ENCODE data around the gene CPNE4.

CPNE4 gene

DNA sequence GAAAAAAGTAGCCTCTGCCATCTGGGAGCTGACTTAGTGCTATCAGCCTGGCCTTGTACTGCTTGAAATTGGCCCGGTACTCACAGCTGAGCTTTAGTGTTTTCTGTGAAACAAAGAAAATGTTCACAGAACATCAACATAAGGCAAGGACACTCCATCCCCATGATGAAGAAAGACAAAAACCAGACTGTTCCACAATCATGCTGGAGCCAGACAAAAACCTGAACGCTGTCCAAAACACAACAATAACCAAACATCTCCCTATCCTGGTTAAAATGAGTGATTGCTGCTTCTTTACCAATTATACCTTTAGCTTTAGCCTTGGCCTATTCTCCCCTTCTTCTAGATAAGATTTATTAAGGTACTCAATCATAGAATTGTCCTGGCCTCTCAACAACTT lies 153.9 kb downstream of the CPNE4 start:
- DNase-seq (ENCODE audit: low read depth), result no peak

DNA sequence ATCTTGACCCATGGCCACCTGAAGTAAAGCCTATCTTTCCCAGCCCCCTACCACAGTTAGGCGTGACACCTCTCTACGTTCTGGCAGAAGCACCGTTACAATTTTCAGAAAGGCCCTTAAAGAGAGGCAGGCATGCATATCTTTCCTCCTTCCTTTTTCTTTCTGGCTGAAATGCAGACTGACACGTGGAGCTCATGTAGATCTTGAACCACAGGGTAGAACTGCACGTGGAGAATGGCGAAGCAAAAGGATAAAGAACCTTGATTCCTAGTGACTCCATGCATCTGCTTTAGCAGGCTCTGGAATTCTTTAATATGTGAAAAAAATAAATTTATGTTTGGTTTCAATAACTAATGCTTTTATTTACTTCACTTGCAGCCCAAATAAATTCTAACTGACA lies 166.6 kb downstream of the CPNE4 start:
- no peak for DNase-seq (ENCODE audit: low read depth)

DNA sequence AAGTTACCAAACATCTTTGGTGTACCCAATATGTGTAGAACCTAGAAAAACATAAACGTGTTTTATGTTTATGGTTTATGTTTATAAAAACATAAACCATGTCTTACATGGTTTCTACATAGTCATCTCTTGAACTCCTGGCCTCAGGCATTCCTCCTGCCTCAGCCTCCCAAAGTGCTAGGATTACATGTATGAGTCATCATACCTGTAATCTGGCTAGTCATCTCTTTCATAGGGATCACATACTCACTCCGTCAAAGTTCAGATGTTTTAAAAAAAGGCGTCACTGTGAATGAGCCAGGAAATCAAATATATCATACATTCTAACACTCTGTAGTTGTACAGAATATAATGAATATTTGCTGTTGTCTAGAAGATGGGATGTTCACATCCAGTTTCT lies 178.6 kb downstream of the CPNE4 start:
- no peak for DNase-seq (ENCODE audit: low read depth)

DNA sequence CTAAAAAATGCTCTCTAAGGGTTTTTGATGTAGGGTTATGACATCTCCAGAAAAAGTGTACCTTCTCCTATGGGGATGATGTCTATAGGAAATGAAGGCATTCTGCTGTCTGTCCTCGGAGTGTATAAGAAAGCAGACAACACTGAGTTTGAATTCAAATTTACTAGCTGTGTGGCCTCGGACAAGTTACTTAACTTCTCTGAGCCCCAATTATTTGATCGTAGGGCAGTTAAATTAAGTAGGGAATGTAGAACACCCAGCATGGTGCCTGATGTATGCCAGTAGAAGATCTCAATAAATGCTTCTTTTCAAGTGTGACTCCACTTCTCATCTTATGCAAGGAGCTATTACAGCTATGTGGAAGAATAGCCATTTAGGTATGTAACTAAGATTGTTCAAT lies 184.6 kb downstream of the CPNE4 start:
- DNase-seq (ENCODE audit: low read depth), result no peak

DNA sequence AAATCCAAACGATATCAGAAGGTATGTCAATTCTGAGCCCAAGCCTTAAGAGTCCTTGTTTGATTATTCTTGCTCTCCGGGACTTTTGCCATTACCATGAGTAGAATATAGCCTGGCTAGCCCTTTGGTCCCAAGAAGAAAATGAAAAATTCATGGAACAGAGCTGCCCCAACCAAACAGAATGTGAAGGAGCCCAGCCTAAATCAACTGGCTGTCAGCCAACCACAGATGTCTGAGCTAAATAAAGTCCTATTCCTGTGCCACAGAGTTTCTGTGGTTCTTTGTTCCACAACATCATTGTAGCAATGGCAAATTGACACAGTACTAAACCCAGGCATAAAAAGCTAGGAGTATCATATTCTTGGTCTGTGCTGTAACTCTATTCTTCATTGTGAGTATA lies 185.2 kb downstream of the CPNE4 start:
- no peak for DNase-seq (ENCODE audit: low read depth)

DNA sequence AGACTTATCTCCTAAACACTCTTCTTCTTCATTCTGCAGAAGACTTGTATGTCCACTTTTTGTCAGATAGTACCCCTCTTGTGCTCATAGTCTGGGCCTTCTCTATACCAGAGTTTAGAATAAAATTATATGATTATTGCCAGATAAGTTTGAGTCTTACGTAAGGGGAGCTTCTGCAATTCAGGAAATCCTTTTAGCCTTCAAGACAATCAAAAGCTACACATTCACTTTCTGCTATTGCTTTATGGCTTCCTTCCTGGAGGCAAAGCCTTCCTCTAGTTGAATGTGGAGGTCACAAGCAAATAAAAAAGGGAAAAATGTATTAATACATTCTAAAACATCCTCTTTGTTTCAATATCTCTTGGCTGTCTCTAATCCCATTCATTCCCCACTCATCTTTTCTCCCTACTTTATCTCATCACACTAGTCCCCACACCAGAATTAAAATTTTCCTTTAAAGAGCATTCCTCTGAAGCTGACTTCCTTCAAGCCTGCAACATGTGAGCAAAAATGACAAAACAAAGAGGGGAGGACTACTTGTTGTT lies 186.8 kb downstream of the CPNE4 start:
- DNase-seq (ENCODE audit: low read depth), result no peak

DNA sequence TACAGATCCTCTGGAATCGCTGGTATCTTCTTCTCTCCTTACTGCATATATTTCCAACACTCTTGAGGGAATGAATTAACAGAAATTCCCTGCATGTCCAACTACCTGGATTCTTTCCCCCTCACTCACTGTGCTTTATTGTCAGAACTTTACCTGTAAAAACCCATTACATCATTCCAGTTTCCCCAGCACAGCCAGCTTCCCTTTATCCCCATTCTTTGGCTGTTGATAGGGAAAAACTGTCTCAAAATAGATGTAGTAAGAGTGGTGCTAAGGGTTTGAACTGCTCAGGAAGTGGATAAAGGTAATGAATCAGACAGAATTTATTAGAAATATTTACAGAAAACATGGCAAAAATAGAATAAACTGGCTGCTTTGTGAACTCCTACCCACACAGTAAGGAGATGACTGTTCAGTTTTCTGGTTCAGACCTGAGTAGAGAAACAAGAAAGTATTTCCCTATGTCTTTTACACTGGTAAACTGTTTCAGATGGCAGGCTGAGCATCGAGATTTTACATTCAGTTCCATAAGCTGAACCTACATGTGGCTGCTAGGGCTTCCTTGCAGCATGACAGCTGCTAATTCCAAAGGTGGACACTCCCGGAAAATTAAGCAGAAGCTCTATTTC lies 188.4 kb downstream of the CPNE4 start:
- DNase-seq (ENCODE audit: low read depth), result no peak

DNA sequence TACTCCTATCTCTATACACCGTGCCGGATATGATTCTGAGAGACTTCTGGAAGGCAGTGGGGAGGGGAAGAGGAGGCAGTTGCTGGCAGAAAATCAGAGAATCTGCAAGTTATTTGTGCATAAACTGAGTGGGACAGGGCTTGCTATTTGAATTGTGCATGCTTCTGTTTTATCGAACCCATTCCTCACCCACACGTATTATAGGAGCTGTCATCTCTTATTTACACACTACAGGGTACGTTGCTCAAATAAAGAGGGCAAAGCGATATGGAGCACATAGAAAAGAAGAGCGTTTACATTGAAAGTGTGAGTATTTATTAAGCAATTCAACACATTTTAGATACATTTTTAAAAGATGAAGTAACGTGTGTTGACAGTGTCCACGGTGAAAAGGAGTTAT lies 191.6 kb downstream of the CPNE4 start:
- no peak for DNase-seq (ENCODE audit: low read depth)

DNA sequence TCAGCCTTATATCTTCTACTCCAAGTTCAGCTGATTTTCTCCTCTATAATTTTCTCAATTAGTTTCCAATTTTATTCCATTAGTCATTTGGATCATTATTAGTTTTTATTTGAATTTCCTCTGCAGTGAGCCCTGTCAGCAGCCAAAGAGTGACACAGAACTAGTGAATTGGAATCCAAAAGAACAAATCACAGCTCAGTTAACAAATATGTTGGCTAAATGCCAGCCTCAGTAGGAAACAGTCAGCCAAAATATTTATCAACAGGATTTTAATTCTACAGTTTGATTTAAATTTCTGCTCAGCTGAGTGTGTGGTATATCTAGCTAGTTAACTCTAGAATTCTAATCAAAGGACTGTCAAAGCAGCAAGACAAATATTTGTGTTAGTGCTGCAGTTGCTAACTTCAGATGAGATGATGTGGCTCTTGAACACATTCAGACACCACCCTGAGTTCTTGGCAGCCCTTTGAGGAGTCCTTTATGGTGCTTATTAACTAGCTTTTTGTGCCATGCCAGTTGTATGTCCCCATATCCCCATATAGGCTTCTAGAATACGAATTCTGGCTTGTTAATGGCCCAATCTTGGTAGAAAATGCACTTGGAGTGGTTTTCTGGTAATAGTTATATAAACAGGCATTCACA lies 194.5 kb downstream of the CPNE4 start:
- peak; percentile 4 for DNase-seq (ENCODE audit: low read depth)

DNA sequence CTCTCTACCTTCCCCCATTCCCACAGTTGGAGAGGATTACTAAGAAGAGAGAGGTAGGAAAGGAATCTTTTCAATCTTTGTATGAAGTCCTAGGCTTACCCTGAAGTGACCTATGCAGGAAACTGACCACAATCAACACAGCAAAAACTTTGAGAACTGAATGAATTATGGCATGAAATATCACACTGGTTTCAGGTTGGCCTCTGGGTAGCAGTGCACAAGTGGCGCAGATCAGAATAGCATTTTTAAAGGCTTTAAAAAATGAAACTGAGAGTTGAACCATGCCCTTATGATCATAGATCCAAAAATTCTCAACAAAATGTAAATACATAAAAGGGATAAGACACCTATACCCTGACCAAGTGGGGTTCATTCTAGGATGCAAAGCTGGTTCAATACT lies 198.9 kb downstream of the CPNE4 start:
- DNase-seq (ENCODE audit: low read depth), result no peak

DNA sequence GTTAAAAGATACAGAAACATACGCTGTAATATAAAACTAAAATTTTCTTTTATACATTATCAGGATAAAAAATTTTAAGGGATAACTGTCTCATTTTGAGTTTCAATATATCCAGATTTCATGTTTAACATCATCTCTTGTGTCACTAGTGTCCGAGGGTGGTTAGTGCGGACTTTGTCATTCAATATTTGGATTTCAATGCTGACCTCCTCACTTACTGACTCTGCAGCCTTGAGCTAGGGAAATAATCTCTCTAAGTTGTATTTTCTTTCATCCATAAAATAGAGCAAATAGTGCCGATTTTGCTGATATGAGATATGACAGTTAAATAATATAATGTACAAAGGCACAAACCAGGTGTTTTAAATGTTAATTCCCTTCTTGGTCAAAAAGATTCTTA lies 203.2 kb downstream of the CPNE4 start:
- no peak for DNase-seq (ENCODE audit: low read depth)

DNA sequence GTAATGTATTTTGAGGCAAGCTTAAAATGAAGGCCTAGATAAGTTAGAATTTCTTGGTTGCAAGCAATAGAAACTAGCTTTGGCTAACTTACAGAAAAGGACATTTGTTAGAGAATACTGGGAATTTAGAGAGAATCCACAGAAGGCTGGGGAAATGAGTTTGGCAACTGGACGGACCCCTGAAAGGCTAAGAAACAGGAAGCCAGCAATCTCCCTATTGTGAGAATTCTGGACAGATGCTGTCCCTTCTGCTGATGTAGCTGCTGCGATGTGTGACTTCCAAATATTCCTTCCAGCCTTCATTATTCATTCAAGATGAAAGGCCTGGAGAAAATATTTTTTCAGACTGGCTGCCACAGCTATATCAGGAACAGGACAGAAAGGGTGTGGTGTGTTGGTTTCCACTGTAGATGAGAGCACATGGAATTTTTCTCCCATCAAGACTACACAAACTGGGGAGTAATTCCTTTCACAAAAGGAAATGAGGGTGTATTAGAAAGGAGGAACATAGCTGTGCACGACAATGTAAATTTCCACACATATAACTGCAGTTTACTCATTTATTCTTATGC lies 213.5 kb downstream of the CPNE4 start:
- DNase-seq (ENCODE audit: low read depth), result no peak

DNA sequence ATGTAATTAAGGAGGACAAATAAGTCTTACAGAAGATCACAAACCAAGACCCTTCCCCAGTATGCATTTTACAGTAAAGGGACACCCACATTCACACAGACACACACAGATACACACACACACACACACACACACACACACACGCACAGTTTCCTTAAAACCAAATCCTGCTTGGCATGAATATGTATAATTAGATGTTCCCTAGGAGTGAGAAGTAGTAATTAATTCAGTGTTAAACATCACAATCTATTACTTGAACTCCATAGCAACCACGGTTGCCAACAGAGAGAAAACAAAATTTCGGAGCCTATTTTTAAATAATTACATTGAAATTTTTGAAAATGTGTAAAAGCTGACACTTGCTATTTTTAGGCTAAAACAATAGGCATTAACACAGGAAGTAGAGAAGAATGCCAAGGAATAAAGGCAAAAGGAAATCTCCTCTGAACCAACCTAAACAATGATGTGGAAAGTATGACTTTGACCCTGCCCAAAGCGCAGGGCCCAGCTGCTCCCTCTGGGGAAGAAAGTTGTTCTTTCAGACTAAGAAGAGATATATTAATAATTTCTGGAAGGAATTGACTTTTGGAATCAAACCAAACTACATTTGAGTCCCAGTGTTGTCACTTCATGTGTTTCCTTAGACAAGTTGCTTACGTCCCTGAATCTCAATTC lies 215.3 kb downstream of the CPNE4 start:
- no peak for DNase-seq (ENCODE audit: low read depth)

DNA sequence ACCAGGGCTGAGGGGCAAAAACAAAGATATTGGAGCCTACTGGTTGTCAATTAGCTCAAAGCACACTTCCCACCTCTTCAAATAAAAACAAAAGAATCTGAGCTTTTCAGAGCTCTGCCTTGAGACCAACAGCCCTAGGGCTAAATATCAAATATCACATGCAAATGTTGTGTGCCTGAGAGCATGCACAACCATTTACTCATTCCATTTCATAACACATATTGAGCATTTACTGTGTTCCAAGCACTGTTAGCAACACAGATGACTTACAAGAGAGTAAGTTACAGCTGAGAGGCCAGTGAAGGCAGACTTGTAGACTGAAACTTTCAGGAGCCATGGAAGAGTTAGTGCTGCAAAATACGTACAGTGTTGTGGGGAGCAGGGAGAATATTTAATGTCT lies 222.4 kb downstream of the CPNE4 start:
- no peak for DNase-seq (ENCODE audit: low read depth)

DNA sequence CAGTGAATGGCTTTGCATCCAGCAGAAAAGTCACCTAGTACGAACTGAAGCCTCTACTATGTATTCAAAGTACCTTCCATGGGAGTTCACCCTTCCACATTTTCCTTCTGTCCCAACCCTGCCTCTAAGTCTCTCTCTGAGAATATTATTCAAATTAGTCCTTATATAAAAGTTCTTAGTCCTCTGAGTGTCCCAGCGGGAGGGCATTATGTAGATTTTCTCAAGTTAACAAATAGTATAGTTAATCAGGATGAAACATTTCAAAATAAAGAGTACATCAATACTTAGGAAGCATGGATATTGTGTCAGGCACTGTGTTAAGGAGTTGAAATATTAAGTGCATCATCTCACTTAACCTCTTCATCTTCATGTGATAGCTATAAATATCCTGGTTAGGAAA lies 223.3 kb downstream of the CPNE4 start:
- no peak for DNase-seq (ENCODE audit: low read depth)

DNA sequence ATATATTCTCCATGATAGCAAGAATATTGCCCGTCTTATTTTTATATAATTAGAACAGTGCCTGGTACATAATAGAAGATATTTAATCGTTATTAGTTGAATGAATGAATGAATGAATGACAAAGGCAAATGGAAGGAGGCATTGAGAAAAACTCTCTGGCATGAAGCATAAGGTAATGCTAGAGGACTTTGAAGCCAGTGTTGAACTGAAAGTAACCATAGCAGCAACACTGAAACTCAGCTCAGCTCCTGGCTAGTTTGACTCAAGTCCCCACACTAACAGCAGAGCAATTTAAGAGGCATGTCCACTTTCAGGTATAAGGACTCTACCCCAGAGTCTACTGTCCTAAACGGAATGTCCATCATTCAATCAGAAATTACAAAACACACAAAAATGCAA lies 227.0 kb downstream of the CPNE4 start:
- no peak for DNase-seq (ENCODE audit: low read depth)

DNA sequence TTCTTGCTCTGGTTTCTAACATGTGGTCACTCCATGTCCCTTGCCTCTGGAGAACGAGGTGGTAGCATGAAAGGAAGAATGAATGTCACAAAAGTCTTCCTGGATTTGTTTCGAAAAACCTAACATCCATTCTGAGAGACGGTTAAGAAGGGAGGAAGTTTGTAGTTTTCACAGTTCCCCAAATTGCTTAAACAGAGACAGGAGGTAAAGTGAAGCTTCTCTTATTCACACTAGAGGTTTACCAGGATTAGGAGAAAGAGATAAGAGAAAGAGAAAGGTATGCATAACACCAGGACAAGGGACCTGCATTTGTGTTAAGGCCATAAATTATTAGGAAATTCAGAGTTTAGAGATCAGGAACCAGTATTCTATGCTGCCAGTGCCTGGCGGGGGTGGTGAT lies 228.1 kb downstream of the CPNE4 start:
- DNase-seq (ENCODE audit: low read depth), result no peak

DNA sequence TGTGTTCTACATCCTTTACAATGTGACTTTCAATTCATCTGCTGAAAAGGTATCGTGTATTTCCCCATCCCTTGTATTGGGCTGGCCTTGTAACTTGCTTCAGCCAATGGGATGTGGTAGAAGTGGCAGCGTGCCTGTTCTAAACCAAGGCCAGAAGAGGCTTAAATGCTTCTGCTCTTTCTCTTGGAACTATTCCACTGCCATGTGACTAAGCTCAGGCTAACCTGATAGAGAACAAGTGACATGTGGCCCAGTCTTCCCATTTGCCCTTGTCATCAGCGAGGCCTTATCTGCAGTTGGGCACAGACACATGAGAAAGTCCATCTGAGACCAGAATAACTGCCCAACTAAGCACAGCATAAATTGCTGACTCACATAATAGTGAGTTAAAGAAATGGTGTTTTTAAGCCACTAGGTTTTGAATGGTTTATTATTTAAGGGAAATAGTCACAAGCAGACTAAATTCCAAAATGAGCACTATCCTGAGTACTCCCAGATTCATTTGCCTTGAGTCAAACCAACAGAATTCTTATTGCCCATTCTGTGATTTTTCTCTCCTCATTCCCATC lies 230.2 kb downstream of the CPNE4 start:
- DNase-seq (ENCODE audit: low read depth), result peak; percentile 2

DNA sequence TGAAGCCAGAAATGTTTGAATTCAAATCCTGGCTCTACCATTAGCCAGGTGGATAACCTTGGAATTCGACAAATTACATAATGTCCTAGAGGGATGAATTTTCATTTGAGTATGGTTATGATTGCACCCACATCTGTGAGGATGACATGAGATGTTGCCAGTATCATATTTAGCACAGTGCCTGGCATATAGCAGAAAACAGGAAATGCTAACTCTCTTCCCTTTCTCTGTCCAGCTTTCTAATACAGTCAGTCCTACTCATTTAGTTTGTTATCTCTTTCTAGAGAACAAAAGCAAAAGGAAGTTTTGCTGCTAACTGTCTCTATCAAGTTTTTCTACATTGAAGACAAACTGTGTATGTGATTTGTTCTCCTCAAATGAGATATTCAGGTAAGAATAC lies 231.7 kb downstream of the CPNE4 start:
- DNase-seq (ENCODE audit: low read depth), result no peak

DNA sequence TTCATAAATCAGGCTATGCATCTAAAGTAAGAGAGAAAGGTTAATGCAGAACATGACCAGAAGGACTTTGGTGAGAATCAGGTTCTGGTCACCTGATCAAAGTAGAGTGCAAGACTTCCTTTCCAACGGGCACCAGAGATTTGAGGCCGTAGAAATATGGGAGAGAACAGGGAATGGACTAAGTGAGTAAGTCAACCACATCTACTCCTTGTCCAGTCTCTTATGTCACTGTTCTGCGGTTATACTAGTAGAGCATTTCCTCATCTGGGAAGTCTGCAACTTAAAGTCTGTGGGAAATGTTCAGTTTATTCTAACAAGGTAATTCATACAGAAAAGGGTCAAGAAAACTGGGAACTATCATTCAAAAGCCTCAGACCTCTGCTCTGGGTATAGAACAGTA lies 232.8 kb downstream of the CPNE4 start:
- no peak for DNase-seq (ENCODE audit: low read depth)

DNA sequence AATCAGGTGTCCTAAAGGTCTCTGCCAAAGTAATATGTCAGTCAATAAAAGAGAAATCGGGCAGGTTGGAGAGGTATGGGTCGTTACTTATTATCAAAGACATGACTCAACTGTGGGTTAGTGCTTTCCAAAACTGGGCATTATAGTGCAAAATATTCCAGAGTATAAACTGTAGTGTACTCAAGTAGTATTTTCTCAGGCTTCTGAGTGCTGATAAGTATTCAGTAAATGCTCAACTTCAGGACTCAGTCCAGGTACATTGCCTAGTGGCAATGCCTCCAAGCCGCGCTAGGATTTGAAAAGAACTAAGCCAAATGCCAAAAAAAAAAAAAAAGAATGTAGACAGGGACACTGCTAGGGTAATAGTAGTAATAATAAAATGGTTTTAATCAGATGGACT lies 233.2 kb downstream of the CPNE4 start:
- DNase-seq (ENCODE audit: low read depth), result no peak

DNA sequence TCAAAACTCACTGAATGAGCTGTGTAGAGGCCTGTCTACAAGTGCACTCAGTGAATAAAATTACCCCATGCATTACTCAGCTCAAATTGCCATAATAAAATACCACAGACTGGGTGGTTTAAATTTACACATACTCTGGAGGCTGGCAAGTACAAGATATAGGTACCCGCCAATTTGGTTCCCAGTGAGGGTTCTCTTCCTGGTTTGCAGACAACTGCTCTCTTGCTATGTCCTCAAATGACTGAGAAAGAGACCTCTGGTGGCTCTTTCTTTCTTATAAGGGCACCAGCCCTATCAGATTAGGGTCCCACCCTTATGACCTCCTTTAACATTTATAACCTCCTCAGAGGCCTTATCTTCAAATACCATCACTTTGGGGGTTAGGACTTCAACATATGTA lies 237.0 kb downstream of the CPNE4 start:
- no peak for DNase-seq (ENCODE audit: low read depth)
